A549 (cell line): ENCODE measurements around the gene FAM25G. TPM values are rescaled to one million over a fixed set of nuclear protein-coding genes. Genes with fewer than 3 reads are reported as not detected.
"Not testable (repeated sequence)": the region's sequence is repeated elsewhere in the genome, so short reads cannot be mapped to it uniquely, and the experiment has no call there.

Experiments used
- ATAC-seq, 2 experiments: fragments of 200-7000 bp in 1 of 2; fragments of >200 bp in 1 of 2; cut with Nextera tagmentation in 1 of 2; cut with Tn5 transposase in 1 of 2; 3 replicates each; pipeline versions ENCODE4 v1.8.0 to v1.9.1; 2018 to 2020; ENCODE audit warnings: mild to moderate bottlenecking in 1 of 2, moderate library complexity in 1 of 2
- CTCF ChIA-PET: fragments of 300-600 bp; sonication (Branson Sonifier 250); formaldehyde crosslinking; extraction: SDS; loops from one replicate; lab custom pipeline; 2021; ENCODE audit warnings: antibody characterized with exemption, inconsistent platforms; lab: Yijun Ruan, JAX
- POLR2A ChIA-PET: fragments of 350-600 bp; formaldehyde crosslinking; extraction: SDS; loops from one replicate; lab custom pipeline; 2021; ENCODE audit warnings: antibody characterized with exemption, inconsistent platforms; lab: Yijun Ruan, JAX
- DNase-seq, 2 experiments: peaks; one replicate each; pipeline versions ENCODE4 v3.0.0 to v3.0.0-alpha.2; 2011 to 2016; ENCODE audit warnings: low read depth in 1 of 2, low spot score in 1 of 2
- FAIRE-seq: peaks from 2 replicates; lab custom pipeline; 2011; peaks lifted over from hg19 to GRCh38; lab: Jason Lieb, UNC
- H3K27ac ChIP-seq, 2 experiments: fragments of >200 bp; sonication (Bioruptor Twin); formaldehyde crosslinking; 3 replicates each; pipeline ENCODE4 v1.5.1; 2016 to 2017
- H3K4me1 ChIP-seq: fragments of >200 bp; sonication (Bioruptor Twin); formaldehyde crosslinking; 3 replicates; pipeline ENCODE4 v1.6.1; 2016
- H3K4me2 ChIP-seq: fragments of >200 bp; sonication (Bioruptor Twin); formaldehyde crosslinking; 3 replicates; pipeline ENCODE4 v1.6.1; 2016
- H3K4me3 ChIP-seq: fragments of >200 bp; sonication (Bioruptor Twin); formaldehyde crosslinking; 3 replicates; pipeline ENCODE4 v1.5.1; 2016
- H3K9me3 ChIP-seq: fragments of >200 bp; sonication (Bioruptor Twin); formaldehyde crosslinking; 3 replicates; pipeline ENCODE4 v1.6.1; 2016
- ATOH8 ChIP-seq: fragments of 250-450 bp; sonication (Bioruptor Pico); IDR thresholded peaks from 2 replicates; pipeline ENCODE4 v1.5.0; 2020; ENCODE audit warnings: low read depth, mild to moderate bottlenecking, moderate library complexity
- CBX2 ChIP-seq: fragments of 200-600 bp; sonication (generic); IDR thresholded peaks from 2 replicates; pipeline ENCODE4 v1.6.1; 2016; ENCODE audit warnings: low read depth, mild to moderate bottlenecking, borderline replicate concordance
- CTCF ChIP-seq: fragments of >200 bp; sonication (Bioruptor Twin); formaldehyde crosslinking; IDR thresholded peaks from 3 replicates; pipeline ENCODE4 v1.5.1; 2016
- E2F6 ChIP-seq: IDR thresholded peaks from 2 replicates; pipeline ENCODE4 v1.6.1; 2012; ENCODE audit warnings: low read depth, borderline replicate concordance
- EHMT2 ChIP-seq: fragments of 200-600 bp; sonication (generic); IDR thresholded peaks from 2 replicates; pipeline ENCODE4 v1.6.1; 2016; ENCODE audit warnings: antibody characterized with exemption, low read depth, mild to moderate bottlenecking, moderate library complexity
- ELK1 ChIP-seq: fragments of 150-350 bp; IDR thresholded peaks from 2 replicates; pipeline ENCODE4 v1.6.1; 2014; ENCODE audit warnings: low read depth, mild to moderate bottlenecking, low read length
- EP300 ChIP-seq, 2 experiments: fragments of >200 bp; sonication (Bioruptor Twin); formaldehyde crosslinking; IDR thresholded peaks; 2 replicates in 1 of 2; 3 replicates in 1 of 2; pipeline ENCODE4 v1.6.1; 2016 to 2017
- ESRRA ChIP-seq: fragments of 150-350 bp; IDR thresholded peaks from 2 replicates; pipeline ENCODE4 v1.6.1; 2014; ENCODE audit warnings: mild to moderate bottlenecking, low read length, borderline replicate concordance
- FOSB ChIP-seq: fragments of 250-450 bp; sonication (Bioruptor Pico); IDR thresholded peaks from 2 replicates; pipeline ENCODE4 v1.5.0; 2020; ENCODE audit warnings: mild to moderate bottlenecking, moderate library complexity
- FOSL2 ChIP-seq, 2 experiments: fragments of 450-650 bp in 1 of 2; fragments of >200 bp in 1 of 2; sonication (Bioruptor Twin) in 1 of 2; formaldehyde crosslinking; IDR thresholded peaks; 2 replicates each; pipeline versions ENCODE4 v1.5.0 to v1.6.1; 2016 to 2020; ENCODE audit warnings: mild to moderate bottlenecking in 1 of 2, moderate library complexity in 1 of 2
- FOXS1 ChIP-seq: fragments of 250-450 bp; sonication (Bioruptor Pico); IDR thresholded peaks from 2 replicates; pipeline ENCODE4 v1.5.0; 2020; ENCODE audit warnings: mild to moderate bottlenecking, moderate library complexity
- HDAC2 ChIP-seq: fragments of 200-600 bp; sonication (generic); IDR thresholded peaks from 2 replicates; pipeline ENCODE4 v1.6.1; 2016
- HES2 ChIP-seq: fragments of >200 bp; sonication (Bioruptor Twin); formaldehyde crosslinking; IDR thresholded peaks from 2 replicates; pipeline ENCODE4 v1.6.1; 2016
- HOXA7 ChIP-seq: fragments of 250-450 bp; sonication (Bioruptor Pico); IDR thresholded peaks from 2 replicates; pipeline ENCODE4 v1.5.0; 2020; ENCODE audit warnings: mild to moderate bottlenecking, moderate library complexity
- JUNB ChIP-seq: fragments of >200 bp; sonication (Bioruptor Twin); formaldehyde crosslinking; IDR thresholded peaks from 2 replicates; pipeline ENCODE4 v1.6.1; 2016
- KDM5A ChIP-seq: fragments of 200-600 bp; sonication (generic); IDR thresholded peaks from 2 replicates; pipeline ENCODE4 v1.6.1; 2016; ENCODE audit warnings: antibody characterized with exemption, mild to moderate bottlenecking
- MAZ ChIP-seq: fragments of 150-350 bp; IDR thresholded peaks from 2 replicates; pipeline ENCODE4 v1.6.1; 2014; ENCODE audit warnings: antibody characterized with exemption, low read depth, low read length, borderline replicate concordance
- NFE2L2 ChIP-seq: fragments of 150-350 bp; conservative IDR thresholded peaks from 2 replicates; pipeline ENCODE4 v1.6.1; 2014; ENCODE audit warnings: low read length
- NPAS2 ChIP-seq: fragments of 250-450 bp; sonication (Bioruptor Pico); IDR thresholded peaks from 2 replicates; pipeline ENCODE4 v1.8.0; 2022; ENCODE audit warnings: mild to moderate bottlenecking, moderate library complexity, borderline replicate concordance
- PBX3 ChIP-seq: IDR thresholded peaks from 2 replicates; pipeline ENCODE4 v1.6.1; 2012
- RCOR1 ChIP-seq: fragments of 150-350 bp; IDR thresholded peaks from 2 replicates; pipeline ENCODE4 v1.6.1; 2014; ENCODE audit warnings: antibody characterized with exemption, low read length, low read depth
- RFX5 ChIP-seq: fragments of 450-650 bp; IDR thresholded peaks from 2 replicates; pipeline ENCODE4 v1.7.1; 2014; ENCODE audit warnings: antibody characterized with exemption, mild to moderate bottlenecking, moderate library complexity
- RNF2 ChIP-seq: fragments of 200-600 bp; sonication (generic); IDR thresholded peaks from 2 replicates; pipeline ENCODE4 v1.6.1; 2016; ENCODE audit warnings: low read depth, mild to moderate bottlenecking, antibody characterized with exemption, moderate library complexity, borderline replicate concordance
- TFCP2L1 ChIP-seq: fragments of 250-450 bp; sonication (Bioruptor Pico); IDR thresholded peaks from 2 replicates; pipeline ENCODE4 v1.5.0; 2021; ENCODE audit warnings: mild to moderate bottlenecking
- ZSCAN20 ChIP-seq: fragments of 250-450 bp; sonication (Bioruptor Pico); IDR thresholded peaks from 2 replicates; pipeline ENCODE4 v1.8.0; 2022; ENCODE audit warnings: mild to moderate bottlenecking, moderate library complexity
- WGBS: methylation state at CpG from one replicate; pipeline ENCODE4 v1.1.6; 2017; ENCODE audit errors: missing lambda C conversion rate; 5-methylcytosine and 5-hydroxymethylcytosine counted together
- polyA plus RNA-seq, 4 experiments: library from polyadenylated mRNA; depleted of rRNA in 3 of 4; stranded (reverse); fragments of >200 nt; fragmentation: RNase III in 1 of 4; extraction: RNeasy Plus Mini Kit Qiagen cat#74134 plus additional on column Dnase treatment in 1 of 4; gene quantifications; 2 replicates in 3 of 4; 3 replicates in 1 of 4; pipeline ENCODE4 v1.2.3, GENCODE V29; 2011 to 2017

Gene FAM25G
- polyA plus RNA-seq, 2 of the 4 experiments (the other 2 are of a cell fraction), result not detected

GRCh38 chr10:47456794-47457527, 34.5 kb downstream of the FAM25G start:
- ChIA-PET CTCF (interaction anchor here (1.0 kb wide), 2 partner anchors 25 to 432 kb away, joined by 3 to 4 read pairs; no protein-coding TSS in a partner anchor), POLR2A (no interaction called here)
- Histone ChIP-seq H3K4me1 (peaks cover 21% of the 10 kb centered on the region), H3K4me2 (no peak overlapping the region), H3K9me3 (no peaks in the 10 kb centered on the region), H3K27ac (peak overlapping the region in 1 of 2 experiments; percentile 63; a peak in 3 of 6 replicates), H3K4me3 (no peak overlapping the region)
- ATAC-seq, result no peak
- TF ChIP-seq FOSL2 (IDR thresholded peaks at IDR 0.05) (no peak), FOSL2 (CRISPR knock-in tag; IDR thresholded peaks at IDR 0.05) (no peak), HES2 (no peak), ATOH8 (CRISPR knock-in tag) (no peak), TFCP2L1 (CRISPR knock-in tag) (no peak), NFE2L2 (no peak), CBX2 (no peak), ZSCAN20 (no peak), RFX5 (no peak), RNF2 (no peak), FOSB (CRISPR knock-in tag) (no peak), E2F6 (no peak), ESRRA (no peak), FOXS1 (CRISPR knock-in tag) (no peak), ELK1 (no peak), JUNB (no peak), MAZ (no peak), PBX3 (no peak)
- FAIRE-seq, result no peak
- 77% methylated on average over 6 of the region's 6 CpGs for WGBS
- no peak for DNase-seq

- TF ChIP-seq RCOR1 (no peak), HOXA7 (CRISPR knock-in tag) (no peak), KDM5A (no peak), EP300 (IDR thresholded peaks at IDR 0.05) (no peak), RFX5 (no peak), NPAS2 (CRISPR knock-in tag) (no peak), EHMT2 (no peak), HDAC2 (no peak), CTCF (no peak)
- CTCF ChIA-PET, result interaction anchor here (1.0 kb wide), 2 partner anchors 25 to 431 kb away, joined by 3 to 4 read pairs; no protein-coding TSS in a partner anchor
- ATAC-seq, result no peak
- WGBS, result 85% methylated on average over 8 of the region's 8 CpGs
- H3K27ac ChIP-seq, result peak overlapping the region in 1 of 2 experiments; percentile 10; a peak in 1 of 6 replicates
- peaks cover 20% of the 10 kb centered on the region for H3K4me1 ChIP-seq
- no peak for FAIRE-seq
- no peak overlapping the region for H3K4me2 ChIP-seq
- POLR2A ChIA-PET, result no interaction called here
- H3K9me3 ChIP-seq, result no peaks in the 10 kb centered on the region
- DNase-seq, result no peak
- no peak overlapping the region for H3K4me3 ChIP-seq
These were observed 35.3 kb downstream of the FAM25G start for GRCh38 chr10:47456079-47456785.

GRCh38 chr10:47455350-47456078, 36.0 kb downstream of the FAM25G start:
- CTCF ChIA-PET, result interaction anchor here (1.0 to 1.3 kb wide), 3 partner anchors 13 to 431 kb away, joined by 3 to 4 read pairs (median 3); no protein-coding TSS in a partner anchor
- FAIRE-seq, DNase-seq, H3K9me3 ChIP-seq, H3K4me3 ChIP-seq, POLR2A ChIA-PET, H3K4me2 ChIP-seq, ATAC-seq: not testable (repeated sequence)
- 82% methylated on average over 9 of the region's 9 CpGs for WGBS
- Histone ChIP-seq H3K27ac (peak overlapping the region in 1 of 2 experiments; percentile 10; a peak in 1 of 6 replicates), H3K4me1 (peaks cover 15% of the 10 kb centered on the region)
